ENCODE data around the gene UBE2N. TPM values are rescaled to one million over a fixed set of nuclear protein-coding genes. Genes with fewer than 3 reads are reported as not detected.

The UBE2N gene
- 139 TPM for total RNA-seq

DNA sequence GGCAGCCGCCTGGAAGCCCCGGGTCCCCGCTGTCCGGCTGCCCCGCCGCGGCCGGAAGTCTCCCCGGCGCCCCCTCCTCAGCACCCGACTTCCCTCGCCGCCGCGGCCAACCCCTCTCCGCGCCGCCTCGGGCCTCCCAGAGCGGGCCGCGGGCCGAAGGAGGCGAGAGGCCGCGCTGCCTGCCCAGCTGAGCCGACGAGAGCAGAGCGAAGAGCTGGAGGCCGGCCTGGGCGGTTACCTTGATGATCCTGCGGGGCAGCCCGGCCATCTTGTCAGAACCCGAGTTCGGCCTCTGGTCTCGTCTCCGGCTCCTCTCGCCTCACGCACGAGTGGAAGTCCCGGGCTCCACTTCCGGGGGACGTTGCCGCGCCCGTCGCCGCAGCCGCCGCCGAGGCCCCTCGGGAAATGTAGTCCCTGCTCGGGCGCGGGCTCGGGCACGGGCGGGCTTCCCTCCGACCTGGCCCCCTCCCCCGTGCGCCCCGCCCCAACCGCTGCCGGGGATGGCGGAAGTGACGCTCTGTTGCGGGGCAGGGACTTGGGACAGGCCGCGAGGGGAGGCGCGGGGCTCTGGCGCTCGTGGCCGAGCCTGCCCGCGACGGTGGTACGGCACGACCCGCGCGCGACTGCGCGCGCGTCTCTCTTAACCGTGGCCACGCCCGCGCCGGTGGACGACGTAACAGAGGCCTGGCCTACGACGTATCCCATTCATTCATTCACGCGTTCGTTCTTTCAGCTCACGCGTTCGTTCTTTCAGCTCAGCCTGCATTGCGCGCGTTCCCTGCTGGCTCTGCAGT, at the start of gene UBE2N:
TSS of gene UBE2N (minus strand) at position 331 of the 794 bp plus-strand sequence. CDS start at position 268, 63 bp downstream.

DNA sequence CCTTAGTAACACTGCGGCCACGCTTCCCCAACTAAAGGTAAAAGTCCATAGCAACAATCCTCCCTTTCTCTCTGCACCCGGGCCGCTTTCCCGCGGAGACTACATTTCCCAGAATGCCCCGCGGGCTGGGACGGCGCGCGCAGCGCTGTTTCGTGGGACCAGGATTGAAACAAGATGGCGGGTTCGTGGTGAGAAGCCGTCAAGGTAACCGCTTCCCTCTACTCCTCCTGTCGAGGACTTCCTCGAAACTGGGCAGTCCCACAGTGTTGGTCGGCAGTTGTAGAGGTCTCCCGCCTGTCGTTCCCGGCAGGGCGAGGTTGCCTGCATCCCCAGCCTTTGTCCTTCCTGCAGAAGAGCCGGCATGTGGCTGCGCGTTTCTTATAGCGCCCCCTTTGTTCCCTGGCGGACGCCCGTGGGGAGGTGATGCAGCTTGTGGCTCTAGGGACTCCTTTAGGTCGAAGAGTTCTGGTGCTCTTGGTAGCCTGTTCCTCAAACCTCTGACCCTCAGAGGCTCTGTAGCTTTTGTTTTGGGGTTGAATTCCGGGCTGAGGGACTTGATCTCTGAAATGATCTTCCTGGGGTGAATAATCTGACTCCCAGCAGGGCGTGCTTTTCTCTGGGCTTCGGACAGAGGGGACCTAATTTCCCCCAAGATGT, 25.7 kb upstream of the UBE2N start, which contains the start of gene MRPL42:
TSS of gene MRPL42 (plus strand) at position 164 of the 657 bp plus-strand sequence. CDS start 1,772 bp downstream, outside the sequence.

DNA sequence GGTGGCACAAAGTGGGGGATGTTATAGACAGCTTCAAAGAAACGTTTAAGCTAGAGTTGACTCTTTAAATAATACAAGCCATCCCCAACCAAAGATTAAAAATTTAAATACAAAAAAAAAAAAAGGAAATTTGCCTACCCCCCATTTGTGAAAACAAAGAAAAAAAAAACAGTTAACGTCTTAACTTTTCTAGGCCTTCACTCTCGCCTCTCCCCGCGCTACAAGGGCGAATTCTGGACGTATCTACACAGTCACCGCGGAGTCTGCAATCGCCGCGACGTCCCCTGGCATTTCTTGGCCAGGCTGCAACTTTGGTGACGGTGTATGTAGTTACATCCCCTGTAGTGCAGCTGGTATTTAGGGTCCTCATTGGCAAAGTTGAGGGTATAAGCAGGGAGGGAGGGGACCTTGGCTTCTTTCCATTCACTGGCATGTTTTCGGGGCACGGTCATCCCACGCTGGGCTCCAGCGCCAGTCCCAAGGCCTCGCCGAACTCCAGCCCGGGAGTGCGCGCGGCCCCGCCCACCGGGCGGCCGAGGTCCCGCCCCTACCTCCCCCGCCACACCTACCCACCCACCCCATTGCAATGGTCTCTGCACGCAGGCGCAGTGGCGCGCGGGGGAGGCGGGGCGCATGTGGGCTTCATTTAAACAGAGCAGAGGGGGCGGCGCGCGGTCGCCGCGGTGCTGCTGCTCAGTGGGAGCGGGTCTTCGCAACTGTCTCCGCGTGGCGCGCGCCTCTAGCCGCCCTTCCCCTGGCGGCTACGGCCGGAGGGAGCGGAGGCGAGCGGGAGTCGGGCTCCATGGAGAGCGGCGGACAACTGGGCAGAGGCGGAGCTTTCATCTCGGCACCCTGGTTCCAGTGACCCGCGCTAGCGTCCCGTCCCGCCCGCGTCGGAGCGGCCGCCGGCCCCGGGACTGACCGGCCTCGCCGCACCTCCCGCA, 64.2 kb downstream of the UBE2N start, which contains the start of gene NUDT4:
TSS of gene NUDT4 (plus strand) at position 674 of the 944 bp plus-strand sequence. CDS start 398 bp downstream, outside the sequence.

Small RNA genes lying within 50 kb of the gene (small RNA-seq; reads per million reads assigned to genes)
- not detected for gene RF00019 (ENCODE audit: low replicate concordance)

Other genes starting within 250 kb of the UBE2N start
- 93.3 TPM for gene NUDT4, start 64.0 kb downstream of the UBE2N start, total RNA-seq
- 89.2 TPM for gene MRPL42, start 25.6 kb upstream of the UBE2N start, total RNA-seq
- 35.4 TPM for gene SOCS2, start 130.7 kb upstream of the UBE2N start, total RNA-seq
- 23.2 TPM for gene CRADD, start 235.4 kb upstream of the UBE2N start, total RNA-seq

All from parietal lobe (tissue), 2 donors.